HepG2 (cell line): ENCODE measurements around the gene TMEM167B. TPM values are rescaled to one million over a fixed set of nuclear protein-coding genes. Genes with fewer than 3 reads are reported as not detected.

ENCODE experiments used
- AHDC1 ChIP-seq: sonication (generic); formaldehyde crosslinking; IDR thresholded peaks from 2 replicates; pipeline ENCODE4 v1.5.1; 2020; ENCODE audit warnings: mild to moderate bottlenecking, missing genetic modification reagents, borderline replicate concordance
- AKNA ChIP-seq: sonication (generic); formaldehyde crosslinking; IDR thresholded peaks from 2 replicates; pipeline ENCODE4 v1.4.0; 2020; ENCODE audit warnings: missing genetic modification reagents, borderline replicate concordance
- ATF3 ChIP-seq: sonication (generic); formaldehyde crosslinking; IDR thresholded peaks from 2 replicates; pipeline ENCODE4 v1.4.0; 2020; ENCODE audit warnings: missing genetic modification reagents
- DZIP1 ChIP-seq: sonication (generic); formaldehyde crosslinking; IDR thresholded peaks from 2 replicates; pipeline ENCODE4 v1.5.0; 2020; ENCODE audit warnings: mild to moderate bottlenecking, missing genetic modification reagents
- SAFB2 ChIP-seq: sonication (generic); formaldehyde crosslinking; IDR thresholded peaks from 2 replicates; pipeline ENCODE4 v1.5.1; 2020; ENCODE audit warnings: missing genetic modification reagents, low read depth, mild to moderate bottlenecking, borderline replicate concordance
- SRF ChIP-seq: IDR thresholded peaks from 2 replicates; pipeline ENCODE4 v1.6.1; 2011; ENCODE audit warnings: mild to moderate bottlenecking, low read depth, low read length, moderate library complexity
- TFDP2 ChIP-seq: sonication (generic); formaldehyde crosslinking; IDR thresholded peaks from 2 replicates; pipeline ENCODE4 v1.4.0; 2020; ENCODE audit warnings: missing genetic modification reagents
- YY1 ChIP-seq: IDR thresholded peaks from 2 replicates; pipeline ENCODE4 v1.6.1; 2011; ENCODE audit warnings: low read length, low read depth, moderate library complexity, mild to moderate bottlenecking; ENCODE audit not compliant: insufficient read depth, insufficient replicate concordance
- ZFP1 ChIP-seq: IDR thresholded peaks from 2 replicates; pipeline ENCODE4 v1.6.1; 2016
- ZNF224 ChIP-seq: sonication (generic); formaldehyde crosslinking; IDR thresholded peaks from 2 replicates; pipeline ENCODE4 v1.5.0; 2020; ENCODE audit warnings: mild to moderate bottlenecking, missing genetic modification reagents
- ZNF451 ChIP-seq: sonication (generic); formaldehyde crosslinking; IDR thresholded peaks from 2 replicates; pipeline ENCODE4 v1.5.0; 2020; ENCODE audit warnings: mild to moderate bottlenecking, missing genetic modification reagents
- ZNF772 ChIP-seq: sonication (generic); formaldehyde crosslinking; IDR thresholded peaks from 2 replicates; pipeline ENCODE4 v1.5.0; 2020; ENCODE audit warnings: mild to moderate bottlenecking, missing genetic modification reagents
- polyA plus RNA-seq, 8 experiments: library from polyadenylated mRNA; depleted of rRNA in 3 of 8; stranded (reverse) in 7 of 8; unstranded in 1 of 8; fragments of >200 nt; fragmentation: Illumina TruSeq in 4 of 8; extraction: Trizol in 4 of 8; gene quantifications; 2 replicates each; pipeline versions ENCODE4 v1.2.1 to v1.2.3, GENCODE V29; 2011 to 2016; ENCODE audit warnings: low read depth in 4 of 8, missing spikeins in 1 of 8, mixed read lengths in 1 of 8; ENCODE audit not compliant: insufficient read depth in 1 of 8
- total RNA-seq, 5 experiments: library from RNA; depleted of rRNA; stranded (reverse); fragments of >200 nt; fragmentation: Illumina TruSeq; extraction: Trizol; gene quantifications; 2 replicates each; pipeline ENCODE4 v1.2.3, GENCODE V29; 2016; ENCODE audit warnings: low read depth in 1 of 5

The TMEM167B gene
- total and polyA plus RNA-seq, 2 of the 13 experiments (the other 11 are each of a cell fraction or from before 2014, with no cell fraction given) = 9.5 to 22.4 TPM

DNA sequence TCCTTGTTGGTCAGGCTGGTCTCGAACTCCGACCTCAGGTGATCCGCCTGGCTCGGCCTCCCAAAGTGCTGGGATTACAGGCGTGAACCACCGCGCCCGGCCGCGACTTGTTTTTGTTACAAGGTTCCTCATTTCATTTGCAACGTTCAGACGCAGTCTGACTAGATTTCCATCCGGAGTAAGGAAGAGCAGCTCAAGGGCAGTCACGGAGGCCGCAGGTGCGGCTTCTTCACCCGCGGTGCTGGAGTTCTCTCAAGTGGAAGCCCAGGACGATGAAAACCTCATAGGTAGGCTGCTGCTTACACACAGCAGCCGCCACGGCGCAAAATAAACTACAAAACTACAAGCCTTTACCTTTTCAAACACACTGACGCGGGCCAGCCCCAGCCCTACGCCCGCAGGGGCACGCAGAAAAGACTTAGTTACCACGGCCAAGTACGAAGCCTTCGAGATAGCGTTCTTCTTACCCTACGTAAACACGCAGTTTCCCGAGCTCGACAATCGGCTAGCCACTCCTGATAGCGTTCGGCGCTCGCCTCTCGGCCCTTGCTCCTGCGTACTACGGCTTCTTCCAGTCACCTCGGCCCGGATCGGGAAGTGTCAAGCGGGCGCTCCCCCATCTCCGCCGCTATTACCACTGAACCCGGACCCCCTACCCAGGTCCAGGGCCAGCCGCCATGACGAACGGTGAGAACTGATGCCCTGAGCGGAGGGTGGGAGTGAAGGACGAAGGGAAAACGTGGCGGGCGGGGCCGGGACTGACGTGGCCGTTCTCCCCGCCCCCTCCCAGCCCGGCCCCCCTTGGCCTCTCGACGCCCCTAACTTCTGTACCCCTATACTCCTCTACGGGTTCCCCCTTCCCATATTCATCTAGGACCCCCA, at the start of gene TMEM167B (continued):
- no peak; the same call in 1 of the 2 replicates for TF ChIP-seq AKNA (CRISPR knock-in tag)
- peak; percentile 75; the same call in 1 of the 2 replicates for TF ChIP-seq ZNF451 (CRISPR knock-in tag)
- 0 out of 2 replicates have a peak, but pooled peaks have one; percentile 26 for TF ChIP-seq DZIP1 (CRISPR knock-in tag)
- no peak for TF ChIP-seq ZNF224
- TF ChIP-seq ATF3 (CRISPR knock-in tag) = peak; percentile 78
- peak; percentile 60 for TF ChIP-seq ZNF772 (CRISPR knock-in tag)
- TF ChIP-seq TFDP2 (CRISPR knock-in tag) = peak; percentile 73
- no peak for TF ChIP-seq AHDC1
- peak; percentile 35; the same call in 1 of the 2 replicates for TF ChIP-seq SAFB2 (CRISPR knock-in tag)
- peak; percentile 89 for TF ChIP-seq YY1
- TF ChIP-seq ZFP1 = peak; percentile 77
- peak; percentile 98 for TF ChIP-seq SRF
